GM12872 (cell line): ENCODE data around the gene IAPP.

ENCODE experiments used
- CTCF ChIP-seq: IDR thresholded peaks from 3 replicates; pipeline ENCODE4 v1.5.1; 2011; ENCODE audit warnings: low read depth, mild to moderate bottlenecking, low read length, moderate library complexity; ENCODE audit not compliant: insufficient read depth

Gene IAPP

GRCh38 chr12:21337453-21337852 lies 35.2 kb upstream of the IAPP start:
- no peak for TF ChIP-seq CTCF

GRCh38 chr12:21337959-21338744 lies 34.5 kb upstream of the IAPP start:
- no peak for TF ChIP-seq CTCF

GRCh38 chr12:21339921-21340320 lies 32.8 kb upstream of the IAPP start:
- TF ChIP-seq CTCF, result no peak

- no peak for TF ChIP-seq CTCF
Observed at GRCh38 chr12:21340403-21340802, 32.3 kb upstream of the IAPP start.

DNA sequence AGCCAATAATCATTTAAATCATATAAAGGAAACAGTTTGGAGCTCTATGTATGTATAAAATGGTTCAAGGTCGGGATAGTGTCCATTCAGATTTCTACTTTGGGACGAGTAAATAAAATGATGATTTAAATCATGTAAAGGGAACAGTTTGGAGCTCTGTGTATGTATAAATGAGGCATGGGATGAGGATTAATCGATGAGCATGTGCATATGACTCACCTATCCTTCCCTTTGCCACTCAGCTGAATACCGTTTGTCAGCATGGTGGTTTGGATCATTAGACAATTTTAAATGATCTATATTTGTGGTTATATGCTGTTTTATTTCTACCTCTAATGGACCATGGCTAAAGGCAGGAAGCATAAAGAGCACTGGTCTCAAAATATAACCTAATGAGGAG lies 30.9 kb upstream of the IAPP start:
- no peak for TF ChIP-seq CTCF

DNA sequence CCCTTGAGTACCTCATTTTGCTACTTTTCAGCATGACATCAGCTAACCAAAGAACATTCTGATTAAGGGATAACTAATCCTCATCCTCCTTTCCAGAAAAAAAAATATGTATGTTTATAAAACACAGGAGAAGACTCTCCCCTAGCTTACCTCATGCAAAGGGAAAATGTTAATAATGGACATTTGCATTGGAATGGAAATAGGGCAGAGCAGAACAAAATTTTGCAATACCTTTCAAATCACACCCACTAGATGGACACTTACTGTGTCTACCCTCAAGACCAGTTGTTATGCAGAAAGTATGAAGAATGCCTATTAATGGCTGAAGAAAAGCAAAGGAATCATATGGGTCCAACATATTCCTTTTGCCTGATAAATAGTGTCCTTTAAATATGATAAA lies 29.1 kb upstream of the IAPP start:
- TF ChIP-seq CTCF, result no peak

- TF ChIP-seq CTCF, result no peak
Observed at GRCh38 chr12:21346542-21347205, 26.0 kb upstream of the IAPP start.
